RWPE2 (cell line): ENCODE data around the gene WNK1.

Experiments
- ATAC-seq: fragments of 200-7000 bp; cut with Tn5 transposase; 3 replicates; pipeline ENCODE4 v1.9.1; 2021; ENCODE audit warnings: low read depth
- DNase-seq: peaks from one replicate; pipeline ENCODE4 v3.0.0-alpha.2; 2020; ENCODE audit warnings: low spot score
- H3K27ac ChIP-seq: fragments of 450-650 bp; 2 replicates; pipeline ENCODE4 v1.5.1; 2017; ENCODE audit warnings: mild to moderate bottlenecking; ENCODE audit not compliant: poor library complexity, severe bottlenecking
- H3K27me3 ChIP-seq: fragments of 250-450 bp; sonication (Bioruptor Pico); 2 replicates; pipeline ENCODE4 v1.5.1; 2021; ENCODE audit warnings: mild to moderate bottlenecking, moderate library complexity; ENCODE audit not compliant: insufficient read depth, poor library complexity, severe bottlenecking
- H3K36me3 ChIP-seq: fragments of 250-450 bp; sonication (Bioruptor Pico); 2 replicates; pipeline ENCODE4 v1.5.1; 2020; ENCODE audit warnings: low read depth, mild to moderate bottlenecking, moderate library complexity
- H3K4me1 ChIP-seq: fragments of 250-450 bp; sonication (Bioruptor Pico); 2 replicates; pipeline ENCODE4 v1.5.1; 2021; ENCODE audit warnings: mild to moderate bottlenecking, moderate library complexity; ENCODE audit not compliant: insufficient read depth, poor library complexity, severe bottlenecking
- H3K4me3 ChIP-seq: fragments of 250-450 bp; sonication (Bioruptor Pico); 2 replicates; pipeline ENCODE4 v1.5.1; 2021; ENCODE audit warnings: mild to moderate bottlenecking, moderate library complexity; ENCODE audit not compliant: severe bottlenecking
- H3K9me3 ChIP-seq: fragments of 250-450 bp; sonication (Bioruptor Pico); 2 replicates; pipeline ENCODE4 v1.5.1; 2021; ENCODE audit warnings: mild to moderate bottlenecking, moderate library complexity; ENCODE audit not compliant: severe bottlenecking
- CTCF ChIP-seq: fragments of 450-650 bp; IDR thresholded peaks from one replicate; pipeline ENCODE4 v1.5.1; 2017; ENCODE audit warnings: mild to moderate bottlenecking, moderate library complexity; ENCODE audit not compliant: poor library complexity, severe bottlenecking

The WNK1 gene

GRCh38 chr12:793037-793436, 40.7 kb downstream of the WNK1 start:
- Histone ChIP-seq H3K36me3 (peaks cover 8% of the 10 kb centered on the region), H3K4me1 (peaks cover 52% of the 10 kb centered on the region), H3K27me3 (no peaks in the 10 kb centered on the region), H3K9me3 (no peaks in the 10 kb centered on the region), H3K27ac (no peak overlapping the region), H3K4me3 (no peak overlapping the region)
- no peak for TF ChIP-seq CTCF
- DNase-seq (no peak), ATAC-seq (no peak)

GRCh38 chr12:793711-794110, 41.3 kb downstream of the WNK1 start:
- Histone ChIP-seq H3K27me3 (no peaks in the 10 kb centered on the region), H3K4me1 (peaks cover 46% of the 10 kb centered on the region), H3K27ac (no peak overlapping the region)

GRCh38 chr12:795305-795704, 42.9 kb downstream of the WNK1 start:
- no peak for TF ChIP-seq CTCF
- ATAC-seq (no peak), DNase-seq (no peak)
- Histone ChIP-seq H3K36me3 (peaks cover 7% of the 10 kb centered on the region), H3K27ac (no peak overlapping the region), H3K4me1 (peaks cover 38% of the 10 kb centered on the region), H3K9me3 (no peaks in the 10 kb centered on the region), H3K4me3 (no peak overlapping the region), H3K27me3 (no peaks in the 10 kb centered on the region)

More at GRCh38 chr12:793711-794110, 41.3 kb downstream of the WNK1 start:
- DNase-seq (no peak), ATAC-seq (no peak)
- TF ChIP-seq CTCF: no peak
- Histone ChIP-seq H3K9me3 (no peaks in the 10 kb centered on the region), H3K4me3 (no peak overlapping the region), H3K36me3 (peaks cover 8% of the 10 kb centered on the region)

GRCh38 chr12:800401-800800, 48.0 kb downstream of the WNK1 start:
- DNase-seq: no peak
- Histone ChIP-seq H3K36me3 (no peaks in the 10 kb centered on the region), H3K4me3 (no peak overlapping the region), H3K4me1 (peaks cover 20% of the 10 kb centered on the region), H3K27me3 (no peaks in the 10 kb centered on the region), H3K27ac (no peak overlapping the region), H3K9me3 (no peaks in the 10 kb centered on the region)
- TF ChIP-seq CTCF: no peak
- ATAC-seq: no peak

GRCh38 chr12:802242-803120, 50.1 kb downstream of the WNK1 start:
- Histone ChIP-seq H3K4me3 (no peak overlapping the region), H3K4me1 (peaks cover 16% of the 10 kb centered on the region), H3K27ac (no peak overlapping the region), H3K36me3 (no peaks in the 10 kb centered on the region), H3K27me3 (no peaks in the 10 kb centered on the region), H3K9me3 (no peaks in the 10 kb centered on the region)
- no peak for DNase-seq
- no peak for TF ChIP-seq CTCF
- no peak for ATAC-seq
